ENCODE measurements around the gene IMMP1L.
A peak's percentile ranks its signal among the peaks of the same experiment; 100 is the strongest.

Gene IMMP1L

GRCh38 chr11:31464436-31464835 lies 45.0 kb downstream of the IMMP1L start:
- no peak for DNase-seq

GRCh38 chr11:31455177-31455576 lies 54.2 kb downstream of the IMMP1L start:
- no peak for DNase-seq

- DNase-seq = no peak
These were observed 58.6 kb downstream of the IMMP1L start for GRCh38 chr11:31450841-31451240.

GRCh38 chr11:31449040-31449439 lies 60.4 kb downstream of the IMMP1L start:
- DNase-seq = no peak

- DNase-seq = no peak
These were observed 63.8 kb downstream of the IMMP1L start for GRCh38 chr11:31445621-31446020.

GRCh38 chr11:31443802-31444201 lies 65.6 kb downstream of the IMMP1L start:
- DNase-seq = no peak

- no peak for DNase-seq
These were observed 67.3 kb downstream of the IMMP1L start for GRCh38 chr11:31442086-31442485.

- no peak for DNase-seq
These were observed 68.1 kb downstream of the IMMP1L start for GRCh38 chr11:31441296-31441695.

GRCh38 chr11:31437742-31438435 lies 71.5 kb downstream of the IMMP1L start:
- DNase-seq = no peak

GRCh38 chr11:31433851-31434250 lies 75.6 kb downstream of the IMMP1L start:
- DNase-seq = no peak

- no peak for DNase-seq
These were observed 84.8 kb downstream of the IMMP1L start for GRCh38 chr11:31424652-31425051.

GRCh38 chr11:31422703-31423102 lies 86.7 kb downstream of the IMMP1L start:
- DNase-seq = no peak

- DNase-seq = no peak
These were observed 87.6 kb downstream of the IMMP1L start for GRCh38 chr11:31421820-31422219.

- no peak for DNase-seq
These were observed 89.8 kb downstream of the IMMP1L start for GRCh38 chr11:31419669-31420068.

- no peak for DNase-seq
These were observed 90.3 kb downstream of the IMMP1L start for GRCh38 chr11:31419138-31419537.

GRCh38 chr11:31417816-31418215 lies 91.6 kb downstream of the IMMP1L start:
- no peak for DNase-seq

GRCh38 chr11:31417357-31417756 lies 92.1 kb downstream of the IMMP1L start:
- no peak for DNase-seq

GRCh38 chr11:31415435-31415834 lies 94.0 kb downstream of the IMMP1L start:
- no peak for DNase-seq

GRCh38 chr11:31414338-31414737 lies 95.1 kb downstream of the IMMP1L start:
- DNase-seq = no peak

- DNase-seq = no peak
These were observed 96.5 kb downstream of the IMMP1L start for GRCh38 chr11:31412946-31413345.

- DNase-seq = no peak
These were observed 101.2 kb downstream of the IMMP1L start for GRCh38 chr11:31408201-31408600.

GRCh38 chr11:31404614-31405013 lies 104.8 kb downstream of the IMMP1L start:
- DNase-seq = no peak

- peak in 1 of 2 experiments; percentile 16 for DNase-seq
These were observed 112.1 kb downstream of the IMMP1L start for GRCh38 chr11:31397239-31397834.

- DNase-seq = no peak
These were observed 122.0 kb downstream of the IMMP1L start for GRCh38 chr11:31387379-31387778.

GRCh38 chr11:31383116-31383515 lies 126.3 kb downstream of the IMMP1L start:
- DNase-seq = no peak
